ENCODE results near the gene OSBP2. TPM values are rescaled to one million over a fixed set of nuclear protein-coding genes. Genes with fewer than 3 reads are reported as not detected.

OSBP2 gene
- total and polyA plus RNA-seq, 8 donors, result 1.9 to 3.3 (median 2.6) TPM

- FAIRE-seq, result no peak
- Histone ChIP-seq H3K27me3 (no peaks in the 10 kb centered on the region), H3K4me1 (no peaks in the 10 kb centered on the region), H3K27ac (no peak overlapping the region), H3K36me3 (no peaks in the 10 kb centered on the region), H3K9me3 (no peaks in the 10 kb centered on the region), H3K4me3 (no peak overlapping the region)
- WGBS, 2 donors, result 82 to 86% methylated on average over 2 of the region's 2 CpGs
- ATAC-seq, result no peak
- TF ChIP-seq CTCF (IDR thresholded peaks at IDR 0.05), result no peak
- intact Hi-C loops (cut with DNase I), result no loop called here
- DNase-seq, result no peak
Measured at GRCh38 chr22:30833322-30833721, 138.6 kb downstream of the OSBP2 start.

DNA sequence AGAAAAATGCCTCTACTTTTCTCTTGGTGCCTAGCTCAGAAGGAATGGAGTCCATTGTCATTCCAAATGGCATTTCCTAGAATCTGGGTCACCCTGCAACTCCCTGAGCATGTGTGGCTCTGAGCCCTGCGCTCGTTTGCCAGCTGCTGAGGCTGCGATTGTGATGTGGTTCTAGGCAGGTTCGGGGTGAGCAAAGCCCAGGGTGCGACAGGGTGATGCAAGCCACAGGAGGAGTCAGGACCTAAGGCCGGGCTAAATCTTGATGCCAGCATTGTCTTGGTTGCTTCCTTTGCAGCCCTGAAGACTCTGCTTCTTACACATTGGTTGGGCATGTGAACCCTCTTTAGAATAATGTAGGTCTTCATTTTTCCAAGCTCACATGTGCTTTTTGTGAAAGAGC lies 142.9 kb downstream of the OSBP2 start:
- intact Hi-C loops (cut with DNase I), result no loop called here
- WGBS, 2 donors, result 72 to 75% methylated on average over 6 of the region's 6 CpGs

DNA sequence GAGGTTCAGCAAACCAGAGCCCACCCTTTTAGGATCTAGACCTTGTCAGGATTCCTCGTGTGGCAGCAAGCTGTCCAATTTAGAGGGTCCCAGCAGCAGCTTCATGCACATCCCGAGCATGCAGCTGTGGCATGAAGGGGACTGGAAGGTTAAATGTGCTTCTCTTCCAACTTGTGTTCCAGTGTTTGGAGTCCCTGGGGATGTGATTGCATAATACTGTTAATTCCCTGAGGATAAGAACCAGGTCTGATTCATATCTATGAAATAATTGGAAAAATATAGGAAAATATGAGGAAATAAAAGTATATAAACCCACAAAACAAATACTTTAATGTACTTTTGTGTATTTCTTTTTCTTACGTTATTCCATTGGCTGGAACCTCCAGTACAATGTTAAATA lies 143.4 kb downstream of the OSBP2 start:
- 84 to 88% methylated on average over 3 of the region's 3 CpGs for WGBS, 2 donors
- H3K9me3 ChIP-seq, result no peaks in the 10 kb centered on the region
- no peak overlapping the region for H3K27ac ChIP-seq
- H3K4me3 ChIP-seq, result no peak overlapping the region
- no peak for TF ChIP-seq CTCF (IDR thresholded peaks at IDR 0.05)
- H3K4me1 ChIP-seq, result no peaks in the 10 kb centered on the region
- DNase-seq (no peak), FAIRE-seq (no peak), ATAC-seq (no peak)
- intact Hi-C loops (cut with DNase I), result no loop called here
- no peaks in the 10 kb centered on the region for H3K36me3 ChIP-seq
- H3K27me3 ChIP-seq, result no peaks in the 10 kb centered on the region

More for the DNA sequence above, 142.9 kb downstream of the OSBP2 start:
- no peaks in the 10 kb centered on the region for H3K4me1 ChIP-seq
- ATAC-seq, result no peak
- H3K36me3 ChIP-seq, result no peaks in the 10 kb centered on the region
- H3K27ac ChIP-seq, result no peak overlapping the region
- no peaks in the 10 kb centered on the region for H3K9me3 ChIP-seq
- no peak for DNase-seq
- no peak for FAIRE-seq
- H3K4me3 ChIP-seq, result no peak overlapping the region
- TF ChIP-seq CTCF (IDR thresholded peaks at IDR 0.05), result no peak
- H3K27me3 ChIP-seq, result no peaks in the 10 kb centered on the region

GRCh38 chr22:30841273-30841672 lies 146.6 kb downstream of the OSBP2 start:
- Histone ChIP-seq H3K4me1 (no peaks in the 10 kb centered on the region), H3K27ac (no peak overlapping the region), H3K36me3 (no peaks in the 10 kb centered on the region), H3K27me3 (no peaks in the 10 kb centered on the region), H3K9me3 (no peaks in the 10 kb centered on the region), H3K4me3 (no peak overlapping the region)
- 88 to 91% methylated on average over 5 of the region's 5 CpGs for WGBS, 2 donors
- intact Hi-C loops (cut with DNase I), result no loop called here
- no peak for FAIRE-seq
- DNase-seq, result no peak
- no peak for ATAC-seq
- TF ChIP-seq CTCF (IDR thresholded peaks at IDR 0.05), result no peak

DNA sequence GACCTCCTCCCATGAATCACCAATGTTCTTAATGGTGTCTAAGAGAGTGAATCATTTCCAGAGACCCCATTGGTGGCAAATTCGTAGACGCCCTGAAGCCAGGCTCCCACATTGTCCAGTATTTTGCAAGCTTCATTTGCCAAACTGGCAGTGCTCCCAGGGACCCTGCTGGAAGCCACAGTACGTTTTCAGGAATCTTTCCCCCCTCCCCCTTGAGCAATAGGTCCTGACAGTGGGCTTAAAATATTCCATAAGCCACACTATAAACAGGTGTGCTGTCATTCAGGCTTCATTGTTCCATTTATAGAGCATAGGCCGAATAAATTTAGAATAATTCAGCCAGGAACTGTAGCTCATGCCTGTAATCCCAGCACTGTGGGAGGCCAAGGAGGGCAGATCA lies 148.6 kb downstream of the OSBP2 start:
- Histone ChIP-seq H3K9me3 (no peaks in the 10 kb centered on the region), H3K27me3 (no peaks in the 10 kb centered on the region), H3K27ac (no peak overlapping the region), H3K36me3 (no peaks in the 10 kb centered on the region), H3K4me3 (no peak overlapping the region), H3K4me1 (no peaks in the 10 kb centered on the region)
- no peak for DNase-seq
- ATAC-seq, result no peak
- intact Hi-C loops (cut with DNase I), result no loop called here
- TF ChIP-seq CTCF (IDR thresholded peaks at IDR 0.05), result no peak
- 82 to 86% methylated on average over 4 of the region's 4 CpGs for WGBS, 2 donors
- no peak for FAIRE-seq

Measured in pancreas (tissue), 10 donors.